Stimulated activated CD8-positive, alpha-beta memory T cell treated with anti-CD3 and anti-CD28 coated beads, Interleukin-12 subunit alpha, Interleukin-12 subunit beta, amount 100 ng/mL, for 4 hours (primary cell): ENCODE measurements around the gene CLIP1.
A peak's percentile ranks its signal among the peaks of the same experiment; 100 is the strongest.
"Not testable (repeated sequence)": the region's sequence is repeated elsewhere in the genome, so short reads cannot be mapped to it uniquely, and the experiment has no call there.

Source experiments
- DNase-seq: peaks from one replicate; pipeline ENCODE4 v3.0.0-alpha.2; 2020; ENCODE audit warnings: low read depth

The CLIP1 gene

GRCh38 chr12:122421821-122422729 lies at the start of gene CLIP1:
Gene CLIP1, minus strand, starts transcription at chr12:122422669. Its CDS starts 42,217 bp downstream, at chr12:122380452.
- peak; percentile 38 for DNase-seq

- no peak for DNase-seq
Observed at GRCh38 chr12:122471324-122472226, 49.1 kb upstream of the CLIP1 start.

- DNase-seq: not testable (repeated sequence)
Observed at GRCh38 chr12:122470576-122470975, 48.1 kb upstream of the CLIP1 start.

- not testable (repeated sequence) for DNase-seq
Observed at GRCh38 chr12:122469856-122470255, 47.4 kb upstream of the CLIP1 start.

- no peak for DNase-seq
Observed at GRCh38 chr12:122467983-122468382, 45.5 kb upstream of the CLIP1 start.

GRCh38 chr12:122464317-122465042 lies 42.0 kb upstream of the CLIP1 start:
- DNase-seq: not testable (repeated sequence)

GRCh38 chr12:122460641-122461040 lies 38.2 kb upstream of the CLIP1 start:
- no peak for DNase-seq

GRCh38 chr12:122460061-122460460 lies 37.6 kb upstream of the CLIP1 start:
- DNase-seq: no peak

- no peak for DNase-seq
Observed at GRCh38 chr12:122459211-122459610, 36.7 kb upstream of the CLIP1 start.

- DNase-seq: no peak
Observed at GRCh38 chr12:122458105-122459035, 35.9 kb upstream of the CLIP1 start.

GRCh38 chr12:122457627-122458026 lies 35.2 kb upstream of the CLIP1 start:
- no peak for DNase-seq

GRCh38 chr12:122454739-122455138 lies 32.3 kb upstream of the CLIP1 start:
- DNase-seq: no peak

GRCh38 chr12:122454250-122454721 lies 31.8 kb upstream of the CLIP1 start:
- no peak for DNase-seq

- no peak for DNase-seq
Observed at GRCh38 chr12:122452701-122453285, 30.3 kb upstream of the CLIP1 start.

- DNase-seq: no peak
Observed at GRCh38 chr12:122449317-122449716, 26.8 kb upstream of the CLIP1 start.

GRCh38 chr12:122447825-122448224 lies 25.4 kb upstream of the CLIP1 start:
- not testable (repeated sequence) for DNase-seq

- DNase-seq: not testable (repeated sequence)
Observed at GRCh38 chr12:122446390-122446789, 23.9 kb upstream of the CLIP1 start.

GRCh38 chr12:122444071-122444470 lies 21.6 kb upstream of the CLIP1 start:
- DNase-seq: not testable (repeated sequence)

- not testable (repeated sequence) for DNase-seq
Observed at GRCh38 chr12:122438822-122439221, 16.4 kb upstream of the CLIP1 start.

- DNase-seq: no peak
Observed at GRCh38 chr12:122437656-122438121, 15.2 kb upstream of the CLIP1 start.
